NOMO-1 (cell line): ENCODE data around the gene FAM216A.
"Not testable (repeated sequence)": the region's sequence is repeated elsewhere in the genome, so short reads cannot be mapped to it uniquely, and the experiment has no call there.

Experiments
- DNase-seq, 2 experiments: peaks; one replicate each; lab custom pipeline; 2025; ENCODE audit not compliant: unreplicated experiment in 2 of 2; lab: John Stamatoyannopoulos, UW

Gene FAM216A

GRCh38 chr12:110468214-110469048 is at the start of gene FAM216A, which contains the start of gene GPN3:
FAM216A (plus strand) TSS chr12:110468845; CDS start chr12:110468876, 31 bp downstream.
GPN3 (minus strand) TSS chr12:110468257; CDS start chr12:110468203, 54 bp downstream.
- DNase-seq: peak; percentile 98

DNA sequence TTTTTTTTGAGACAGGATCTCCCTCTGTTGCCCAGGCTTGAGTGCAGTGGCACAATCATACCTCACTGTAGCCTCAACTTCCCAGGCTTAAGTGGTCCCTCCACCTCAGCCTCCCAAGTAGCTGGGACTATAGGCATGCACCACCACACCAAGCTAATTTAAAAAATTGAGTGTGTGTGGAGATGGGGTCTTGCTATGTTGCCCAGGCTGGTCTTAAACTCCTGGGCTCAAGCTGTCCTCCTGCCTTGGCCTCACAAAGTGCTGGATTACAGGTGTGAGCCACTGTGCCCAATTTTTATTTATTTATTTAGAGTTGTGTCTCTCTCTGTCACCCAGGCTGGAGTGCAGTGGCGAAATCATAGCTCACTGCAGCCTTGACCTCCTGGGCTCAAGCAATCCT is 48.0 kb upstream of the FAM216A start:
- DNase-seq: not testable (repeated sequence)

- no peak for DNase-seq
Measured at GRCh38 chr12:110421159-110421661, 47.4 kb upstream of the FAM216A start.

DNA sequence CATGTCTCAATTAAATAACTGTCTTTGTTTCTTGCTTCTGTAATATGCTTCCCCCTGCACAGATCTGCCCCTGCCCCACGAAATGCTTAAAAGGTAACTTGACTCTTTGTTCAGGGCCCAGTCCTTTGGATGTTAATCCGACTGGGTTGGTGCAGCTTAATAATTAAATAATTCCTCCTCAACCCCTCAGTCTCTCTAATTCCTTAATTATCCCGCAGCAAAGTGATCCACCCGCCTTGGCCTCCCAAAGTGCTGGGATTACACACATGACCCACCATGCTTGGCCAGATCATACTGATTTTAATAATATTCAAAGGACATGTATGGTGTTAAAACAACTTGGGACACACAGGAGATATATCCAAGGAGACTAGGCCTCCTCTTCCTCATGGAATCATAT is 46.9 kb upstream of the FAM216A start:
- DNase-seq: no peak

DNA sequence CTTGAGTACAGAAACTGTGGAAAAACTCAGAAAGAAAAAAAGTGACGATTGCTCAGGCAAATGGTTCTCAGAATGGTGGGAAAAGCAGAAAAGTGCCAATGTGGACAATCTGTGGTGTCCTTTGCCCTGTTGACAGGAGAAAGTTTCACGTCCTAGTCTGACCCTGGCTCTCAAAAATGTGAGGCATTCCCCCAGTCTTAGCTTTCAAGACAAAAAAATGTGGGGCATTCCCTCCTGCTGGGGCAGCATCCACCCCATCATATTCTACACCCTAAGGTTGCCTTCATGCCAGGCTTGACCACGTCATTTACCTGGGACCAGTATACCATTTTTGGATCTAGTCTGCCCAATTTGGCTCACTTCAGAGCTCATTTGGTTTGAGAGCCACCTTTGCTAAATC is 44.4 kb upstream of the FAM216A start:
- no peak for DNase-seq

DNA sequence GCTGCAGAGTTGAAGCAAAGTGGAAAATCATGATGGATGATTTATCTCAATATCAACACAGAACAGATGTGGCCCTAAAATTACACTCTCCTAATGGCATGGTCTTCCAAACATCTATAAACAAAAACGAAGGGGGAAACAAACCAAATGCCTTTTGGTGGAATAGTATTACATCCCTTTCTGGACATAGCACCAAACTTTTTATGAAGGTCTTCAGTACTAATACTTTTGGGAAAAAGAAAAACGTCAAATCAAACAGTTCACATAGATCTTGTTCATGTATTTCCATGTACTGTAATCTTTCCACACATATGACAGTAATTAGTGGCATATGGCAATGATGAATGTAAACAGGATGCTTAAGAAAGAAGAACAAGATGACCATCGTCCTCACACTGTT is 42.2 kb upstream of the FAM216A start:
- no peak for DNase-seq

DNA sequence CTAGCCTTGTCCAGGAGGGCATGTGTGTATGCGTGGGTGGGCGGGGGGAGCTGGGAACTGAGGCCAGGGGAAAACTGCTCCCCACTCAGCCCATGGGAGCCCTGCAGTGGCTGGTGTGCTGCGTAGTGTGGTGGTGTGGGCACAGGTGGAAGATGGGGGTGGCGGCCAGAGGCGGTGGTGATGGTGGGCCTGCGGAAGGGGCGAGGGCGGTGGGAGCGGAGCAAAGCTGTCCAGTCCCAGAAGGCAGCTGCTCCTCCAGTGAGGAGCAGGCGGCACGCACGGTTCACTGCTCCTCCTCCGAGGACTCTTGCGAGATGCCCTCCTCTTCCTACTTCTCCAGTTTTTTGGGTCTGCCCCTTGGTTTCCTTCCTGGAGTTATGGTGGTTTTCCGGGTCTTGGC is 39.0 kb upstream of the FAM216A start:
- DNase-seq: not testable (repeated sequence)

- DNase-seq: no peak
Measured at GRCh38 chr12:110431957-110432587, 36.6 kb upstream of the FAM216A start.

GRCh38 chr12:110436231-110436630 is 32.4 kb upstream of the FAM216A start:
- no peak for DNase-seq

- DNase-seq: no peak
Measured at GRCh38 chr12:110444455-110444854, 24.2 kb upstream of the FAM216A start.

DNA sequence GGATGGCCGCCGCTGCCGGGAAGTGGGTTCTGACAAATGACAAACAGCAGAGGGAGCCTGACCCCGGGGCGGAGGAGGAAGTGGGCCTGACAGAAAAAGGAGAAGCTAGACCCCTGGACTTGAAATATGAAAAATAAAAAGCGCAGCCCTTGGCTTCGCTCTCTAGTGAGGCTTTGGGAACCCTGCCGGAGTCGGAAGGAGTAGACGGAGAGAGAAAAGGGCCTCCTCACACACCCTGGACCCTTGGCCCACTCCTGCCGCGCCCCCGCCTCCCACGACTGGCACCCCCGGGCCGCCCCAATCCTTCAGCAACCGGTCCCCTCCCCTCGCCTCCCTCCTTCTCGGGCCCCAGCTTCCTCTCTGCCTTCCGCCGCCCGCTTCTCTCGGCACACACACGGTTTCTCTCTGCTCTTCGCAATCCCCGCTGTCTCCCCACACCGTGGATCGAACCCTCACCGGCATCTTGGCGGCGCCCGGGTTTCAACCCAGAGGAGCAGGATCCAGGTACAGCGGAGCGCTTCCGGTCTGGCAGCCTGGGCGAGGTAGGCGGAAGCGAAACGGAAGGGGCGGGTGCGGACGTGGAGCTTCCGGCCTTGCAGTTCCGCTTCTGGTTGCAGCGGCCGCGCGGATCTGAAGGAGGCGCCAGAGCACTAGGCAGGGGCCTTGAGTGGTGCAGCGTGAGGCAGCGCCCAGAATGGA is 18.7 kb upstream of the FAM216A start, which contains the start of gene ARPC3:
TSS of gene ARPC3 (minus strand) at position 539 of the 699 bp plus-strand sequence. CDS start at position 462, 77 bp downstream.
- DNase-seq: peak; percentile 90 to 94

DNA sequence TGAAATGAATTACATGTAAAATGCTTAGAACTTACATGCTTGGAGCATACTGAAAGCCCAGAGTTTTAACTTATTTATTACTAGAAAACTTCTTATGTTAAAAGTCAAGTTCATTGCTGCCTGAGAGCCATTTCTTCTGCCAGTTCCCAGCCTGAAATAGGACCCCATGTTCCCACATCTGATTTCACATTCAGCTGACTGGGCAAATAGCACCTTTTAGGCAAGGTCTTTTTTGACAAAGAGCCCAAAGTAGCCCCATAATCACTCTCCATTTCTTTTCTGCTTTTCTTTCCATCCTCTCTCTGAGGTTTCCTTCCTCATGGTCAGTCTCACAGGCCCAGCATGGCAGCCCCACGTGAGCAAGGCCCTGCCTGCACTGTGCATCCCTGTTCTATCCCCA is 17.4 kb upstream of the FAM216A start:
- no peak for DNase-seq

GRCh38 chr12:110453569-110454296 is 14.9 kb upstream of the FAM216A start:
- no peak for DNase-seq

DNA sequence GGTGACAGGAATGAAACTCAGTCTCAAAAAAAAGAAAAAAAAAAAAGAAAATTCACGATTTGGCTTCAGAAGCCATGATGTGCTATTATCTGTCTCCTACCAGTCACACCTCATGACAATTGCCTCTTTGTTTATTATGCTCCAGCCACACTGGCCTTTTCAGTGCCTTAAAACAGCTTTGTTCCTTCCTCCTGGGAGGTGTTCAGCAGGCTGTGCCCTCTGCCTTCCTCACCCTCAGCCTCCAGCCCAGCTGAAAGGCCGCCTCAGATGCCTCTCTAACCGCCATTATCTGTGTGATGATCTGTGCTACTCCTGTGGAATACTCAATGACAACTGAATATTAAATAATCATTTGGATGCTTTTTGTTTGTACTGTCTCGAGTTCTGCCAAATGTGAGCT is 9.9 kb upstream of the FAM216A start:
- no peak for DNase-seq

DNA sequence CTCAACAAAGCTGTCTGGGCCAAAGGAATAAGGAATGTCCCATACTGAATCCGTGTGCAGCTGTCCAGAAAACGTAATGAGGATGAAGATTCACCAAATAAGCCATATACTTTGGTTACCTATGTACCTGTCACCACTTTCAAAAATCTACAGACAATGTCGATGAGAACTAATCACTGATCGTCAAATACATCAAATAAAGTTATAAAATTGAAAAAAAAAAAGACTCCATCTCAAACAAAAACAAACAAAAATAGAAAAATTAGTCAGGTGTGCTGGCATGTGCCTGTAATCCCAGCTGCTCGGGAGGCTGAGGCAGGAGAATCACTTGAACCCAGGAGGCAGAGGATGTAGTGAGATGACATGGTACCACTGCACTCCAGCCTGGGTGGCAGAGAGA is 7.5 kb upstream of the FAM216A start:
- not testable (repeated sequence) for DNase-seq

DNA sequence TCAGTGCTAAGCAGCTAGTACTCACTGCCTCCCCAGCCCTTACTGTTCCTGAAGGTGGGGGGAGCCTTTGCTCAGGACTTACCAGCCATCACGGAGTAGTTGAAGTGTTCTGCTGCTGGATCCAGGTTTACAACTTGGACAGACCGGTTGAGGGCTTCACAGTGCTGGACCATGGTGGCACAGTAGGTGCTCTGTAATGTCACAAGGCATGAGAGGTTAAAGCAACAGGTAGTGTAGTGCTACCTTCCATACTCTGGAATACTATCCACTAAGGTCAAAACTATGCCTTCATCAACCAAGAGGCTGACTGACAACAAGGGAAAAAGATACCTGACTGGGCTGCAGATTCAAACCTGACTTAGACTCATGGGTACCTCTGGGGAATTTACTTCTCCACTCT is 3.6 kb upstream of the FAM216A start:
- DNase-seq: no peak

GRCh38 chr12:110465765-110466164 is 2.9 kb upstream of the FAM216A start:
- DNase-seq: not testable (repeated sequence)

- peak; percentile 15 to 31 for DNase-seq
Measured at GRCh38 chr12:110466791-110467190, 1.9 kb upstream of the FAM216A start.

DNA sequence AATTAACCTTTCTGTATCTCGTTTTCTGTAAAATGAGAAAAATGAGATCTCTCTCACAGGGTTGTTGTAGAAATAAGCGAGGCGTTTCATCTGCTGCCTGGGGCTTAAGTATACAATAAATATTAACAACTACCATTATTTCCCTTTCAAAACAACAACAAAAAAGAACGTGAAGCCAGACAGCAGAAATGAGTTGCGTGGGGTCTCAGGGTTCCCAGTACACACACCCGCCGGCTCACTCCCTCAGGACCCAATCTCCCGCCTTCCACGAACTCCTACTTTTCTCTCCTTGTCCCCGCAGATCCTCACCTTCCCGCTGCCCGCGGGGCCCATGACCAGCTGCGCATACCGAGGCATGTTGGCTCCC is 815 bp upstream of the FAM216A start:
- DNase-seq: no peak

DNA sequence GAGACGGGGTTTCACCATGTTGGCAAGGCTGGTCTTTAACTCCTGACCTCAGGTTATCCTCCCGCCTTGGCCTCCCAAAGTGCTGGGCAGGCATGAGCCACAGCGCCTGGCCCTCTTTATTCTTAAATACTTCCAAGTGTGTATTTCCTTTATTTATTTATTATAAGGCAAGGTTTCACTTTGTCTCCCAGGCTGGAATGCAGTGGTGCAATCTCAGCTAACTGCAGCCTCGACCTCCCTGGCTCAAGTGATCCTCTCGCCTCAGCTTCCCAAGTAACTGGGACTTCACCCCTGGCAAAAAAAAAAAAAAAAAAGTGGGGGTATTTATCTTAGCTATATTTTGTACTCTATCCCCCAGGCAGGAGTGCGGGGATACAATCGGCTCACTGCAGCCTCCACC is 6.8 kb downstream of the FAM216A start:
- DNase-seq: no peak
